Right ventricle myocardium inferior (tissue), 1 donor: Measurements from ENCODE around the gene RGS12. TPM values are rescaled to one million over a fixed set of nuclear protein-coding genes. Genes with fewer than 3 reads are reported as not detected.

Experiments
- ATAC-seq: fragments of 200-7000 bp; cut with Tn5 transposase; one replicate; pipeline ENCODE4 v1.9.1; 2020; ENCODE audit warnings: mild to moderate bottlenecking, moderate library complexity
- DNase-seq: peaks from one replicate; pipeline ENCODE4 v3.0.0; 2021; ENCODE audit errors: missing footprints
- intact Hi-C: fragments of 100-400 bp; cut with DNase I; formaldehyde crosslinking; loops from one replicate; pipeline ENCODE4 v1.11.0; 2022
- total RNA-seq: library from RNA; stranded (reverse); fragmentation: NEBNext Ultra II Directional; extraction: Animal tissue kit (Norgen Biotek cat#: 25700); gene quantifications from one replicate; pipeline ENCODE4 v1.2.1, GENCODE V29; 2021
- donor health status: DM: no; HTN: yes; CAD: no; lungs with severe emphysema.

RGS12 gene
- total RNA-seq, 1 donor from 2014 or later: 21.0 TPM

DNA sequence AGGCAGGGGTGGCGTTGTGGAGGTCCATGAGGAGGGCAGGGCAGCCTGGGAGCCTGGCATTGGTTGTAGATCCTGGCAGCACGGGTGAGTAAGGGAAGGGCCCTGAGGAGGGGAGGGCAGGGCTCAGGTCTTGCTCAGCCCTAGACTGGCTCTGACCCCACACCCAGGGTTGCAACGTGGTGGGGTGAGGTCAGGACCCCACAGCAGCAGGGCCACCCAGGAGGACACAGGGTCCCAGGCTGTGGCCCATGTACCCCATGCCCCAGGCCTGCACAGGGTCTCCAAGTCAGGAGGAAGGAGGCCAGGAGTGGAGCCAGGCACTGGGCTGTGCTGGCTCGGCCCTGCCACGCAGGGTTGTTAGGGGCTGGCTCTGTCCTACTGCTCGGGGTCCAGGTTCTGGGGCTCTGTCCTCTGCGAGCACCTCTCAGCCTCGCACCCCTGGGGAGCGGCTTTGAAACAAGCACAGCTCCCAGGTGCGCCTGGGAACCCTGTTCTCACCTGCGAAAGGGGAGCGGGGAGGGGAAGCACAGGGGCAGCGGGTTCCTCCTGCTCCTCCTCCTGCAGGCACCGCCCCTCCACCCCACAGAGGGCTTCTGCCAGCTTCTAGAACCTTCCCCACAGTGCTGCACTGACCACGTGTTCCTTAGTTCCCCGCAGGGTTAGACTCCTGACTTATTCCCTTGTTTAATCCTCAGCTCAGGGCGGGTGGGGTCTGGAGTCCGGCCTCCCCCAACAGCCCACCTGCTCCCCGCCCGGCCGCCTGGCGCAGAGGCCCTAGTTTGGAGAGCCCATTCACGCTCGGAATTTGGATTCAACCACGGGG, 23.5 kb upstream of the RGS12 start:
- peak; percentile 26 for ATAC-seq
- peak; percentile 51 for DNase-seq
- intact Hi-C loops: no loop called here

DNA sequence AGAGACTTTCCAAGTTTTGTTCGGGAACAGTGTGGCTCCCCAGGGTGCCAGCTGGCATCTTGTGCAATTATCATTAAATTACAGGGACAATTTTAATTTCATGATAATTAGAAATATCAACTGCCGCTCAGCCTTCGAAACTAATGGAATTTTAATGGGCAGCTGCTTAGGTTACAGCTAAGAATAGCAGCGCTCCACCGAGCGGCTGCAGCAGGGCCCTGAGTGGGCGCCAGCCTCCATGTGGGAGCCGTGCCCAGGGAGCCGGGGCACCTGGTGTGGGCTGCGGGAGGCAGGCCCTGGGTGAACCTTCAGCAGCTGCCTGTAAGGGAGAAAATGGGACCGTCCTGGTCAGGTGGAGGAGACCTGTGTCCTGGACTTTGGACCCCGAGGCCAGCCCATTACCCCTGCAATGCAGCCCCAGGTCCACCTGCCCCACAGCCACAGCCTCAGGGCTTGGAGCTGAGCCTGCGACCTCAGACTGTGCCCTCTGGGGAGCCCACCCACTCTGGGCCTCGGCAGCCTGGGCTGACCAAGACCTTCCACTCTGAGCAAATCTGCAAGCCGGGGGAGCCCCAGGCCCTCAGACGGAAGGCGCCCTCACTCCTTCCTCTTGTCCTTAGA, 22.7 kb upstream of the RGS12 start:
- intact Hi-C loops: no loop called here
- ATAC-seq: peak; percentile 94
- peak; percentile 73 for DNase-seq

GRCh38 chr4:3271131-3271530, 21.7 kb upstream of the RGS12 start:
- ATAC-seq (no peak), DNase-seq (peak; percentile 46)
- intact Hi-C loops: no loop called here

DNA sequence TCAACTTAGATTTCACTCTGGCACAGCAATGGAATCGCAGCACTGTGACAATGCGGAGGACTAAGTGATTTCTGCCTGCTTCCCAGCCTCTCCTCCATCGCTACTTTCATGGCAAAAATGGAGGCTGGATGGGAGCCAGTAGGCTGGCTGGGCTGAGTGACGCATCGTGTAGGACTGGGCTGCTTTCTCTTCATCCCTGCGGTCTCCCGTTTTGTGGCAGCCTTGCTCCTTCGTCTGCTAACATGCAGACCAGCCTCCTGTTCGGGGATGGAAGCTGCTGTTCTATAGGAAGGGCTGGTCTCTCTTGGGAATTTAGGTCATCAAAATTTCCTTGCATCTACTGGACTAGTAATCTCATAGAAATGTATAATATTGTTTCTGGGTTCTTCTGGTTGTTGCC, 15.8 kb upstream of the RGS12 start:
- intact Hi-C loops: no loop called here
- no peak for DNase-seq
- ATAC-seq: no peak

- DNase-seq (no peak), ATAC-seq (no peak)
- intact Hi-C loops: no loop called here
These were observed 12.4 kb upstream of the RGS12 start for GRCh38 chr4:3280466-3280865.

- intact Hi-C loops: no loop called here
- no peak for DNase-seq
- no peak for ATAC-seq
These were observed 9.3 kb upstream of the RGS12 start for GRCh38 chr4:3283483-3283882.

- ATAC-seq (no peak), DNase-seq (no peak)
These were observed 8.9 kb upstream of the RGS12 start for GRCh38 chr4:3283916-3284315.

GRCh38 chr4:3284734-3285557, 7.9 kb upstream of the RGS12 start:
- intact Hi-C loops: no loop called here
- peak; percentile 50 for DNase-seq
- no peak for ATAC-seq

More at GRCh38 chr4:3283916-3284315, 8.9 kb upstream of the RGS12 start:
- intact Hi-C loops: no loop called here

DNA sequence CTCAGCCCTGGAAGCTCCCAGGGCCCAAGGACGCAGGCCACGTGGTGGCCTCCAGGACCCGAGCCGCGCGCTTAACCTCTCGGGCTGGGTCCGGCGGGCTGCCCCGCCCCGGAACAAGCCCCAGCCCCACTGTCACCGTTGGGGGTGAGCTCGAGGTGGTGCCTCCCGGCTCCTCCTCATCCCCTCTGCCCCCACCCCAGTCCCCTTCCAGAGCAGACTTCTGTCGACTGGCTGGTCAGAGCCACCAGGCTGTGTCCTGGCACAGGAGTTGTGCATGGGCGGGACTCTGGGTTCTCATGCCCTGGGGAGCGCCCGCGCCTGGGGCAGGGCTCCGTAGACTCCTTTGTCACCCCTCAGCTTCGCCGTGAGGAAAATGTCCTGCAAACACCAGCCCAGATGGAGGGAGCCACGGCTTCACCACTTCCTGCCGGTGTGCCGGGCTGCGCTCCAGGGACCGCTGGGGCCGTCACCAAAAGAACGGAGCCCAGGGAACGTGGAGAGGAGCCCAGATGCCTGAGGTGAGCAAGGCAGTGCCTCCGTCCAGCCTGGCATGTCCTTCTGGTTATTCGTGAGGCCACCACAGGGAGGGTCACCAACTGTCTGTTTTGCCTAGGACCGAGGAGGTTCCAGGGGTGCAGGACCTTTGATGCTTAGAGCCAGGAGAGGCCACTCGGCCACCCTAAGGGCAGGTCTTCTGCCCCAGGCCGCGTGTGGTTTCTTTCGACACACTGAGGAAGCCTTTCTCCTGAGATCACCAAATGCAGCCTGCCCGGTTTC, 7.1 kb upstream of the RGS12 start:
- intact Hi-C loops: no loop called here
- ATAC-seq (peak; percentile 33), DNase-seq (peak; percentile 49)

DNA sequence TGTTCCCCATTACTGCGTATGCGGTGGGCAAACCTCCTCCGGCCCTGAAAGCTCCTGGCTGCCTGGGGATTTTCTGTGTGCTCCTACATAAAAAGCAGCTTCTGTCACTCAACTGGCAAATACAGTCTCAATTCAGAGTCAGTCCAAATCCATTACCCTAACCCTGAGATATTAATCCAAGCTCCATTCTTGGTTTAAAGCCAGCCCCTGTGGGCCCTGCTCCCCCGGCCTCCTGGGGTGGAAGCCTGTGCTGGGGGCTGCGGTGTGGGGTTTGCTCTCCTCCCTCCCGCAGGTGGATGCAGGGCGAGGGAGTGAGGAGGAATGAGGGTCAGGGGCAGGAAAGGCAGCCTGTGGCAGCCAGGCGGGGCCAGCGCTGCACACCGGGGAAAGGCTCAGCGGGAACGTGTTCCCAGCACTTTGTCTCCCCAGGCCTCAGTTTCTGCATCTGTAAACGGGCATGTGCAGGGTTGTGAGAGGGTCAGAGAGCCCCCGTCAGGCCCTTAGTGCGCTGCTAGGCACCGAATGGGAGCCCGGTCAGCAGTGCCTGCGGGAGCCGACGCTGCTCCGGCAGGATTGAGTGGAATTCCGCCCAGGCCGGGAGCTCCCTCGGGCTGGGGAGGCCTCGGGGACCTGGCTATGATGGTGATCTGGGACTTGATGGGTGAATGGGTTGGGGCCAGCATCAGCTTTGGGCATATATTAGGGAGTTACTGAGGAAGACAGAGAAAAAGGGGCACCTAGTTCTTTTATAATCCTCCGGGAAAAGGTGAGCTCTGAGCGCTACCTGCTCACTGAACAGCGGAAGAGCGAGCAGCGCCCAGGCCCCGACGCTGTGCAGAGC, 6.3 kb upstream of the RGS12 start:
- intact Hi-C loops: no loop called here
- ATAC-seq: no peak
- peak; percentile 40 for DNase-seq

- DNase-seq: peak; percentile 55
- no peak for ATAC-seq
- intact Hi-C loops: no loop called here
These were observed 5.4 kb upstream of the RGS12 start for GRCh38 chr4:3287271-3287971.

GRCh38 chr4:3287972-3288570, 4.8 kb upstream of the RGS12 start:
- intact Hi-C loops: no loop called here
- ATAC-seq (no peak), DNase-seq (peak; percentile 59)

GRCh38 chr4:3288571-3289094, 4.2 kb upstream of the RGS12 start:
- DNase-seq (no peak), ATAC-seq (no peak)
- intact Hi-C loops: no loop called here

GRCh38 chr4:3290476-3290875, 2.3 kb upstream of the RGS12 start:
- DNase-seq: no peak
- intact Hi-C loops: loop anchor here (5.0 kb wide), 1 partner anchor 42 kb away; no protein-coding TSS in a partner anchor
- ATAC-seq: no peak

DNA sequence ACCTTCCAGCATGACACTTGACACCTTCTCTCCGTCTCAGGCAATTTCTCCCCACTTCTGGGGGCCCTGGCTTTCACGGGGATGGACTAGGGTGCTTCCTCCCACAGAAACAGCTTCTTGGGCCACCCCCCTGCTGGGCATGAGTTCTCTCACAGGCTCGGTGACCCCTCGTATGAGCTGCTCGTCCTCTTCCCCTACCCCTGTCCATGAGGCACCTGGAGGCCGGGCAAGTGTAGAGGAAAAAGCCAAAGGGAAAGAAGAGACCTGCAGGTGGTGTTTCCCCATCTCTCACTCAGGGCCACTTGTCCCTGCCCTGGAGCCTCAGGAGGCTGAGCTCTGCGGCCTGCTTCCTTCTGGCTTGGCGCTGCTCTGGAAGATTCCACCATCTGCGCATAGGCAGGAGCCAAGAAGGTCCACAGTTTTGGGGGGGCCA, 1.9 kb upstream of the RGS12 start:
- ATAC-seq (no peak), DNase-seq (no peak)
- intact Hi-C loops: loop anchor here (5.0 kb wide), 1 partner anchor 41 kb away; no protein-coding TSS in a partner anchor

- intact Hi-C loops: loop anchor here (5.0 kb wide), 1 partner anchor 41 kb away; no protein-coding TSS in a partner anchor
- ATAC-seq (no peak), DNase-seq (peak; percentile 67)
These were observed 1.3 kb upstream of the RGS12 start for GRCh38 chr4:3291411-3291968.
